ENCODE results near the gene AUTS2.

GRCh38 chr7:70135656-70136055, 537.4 kb downstream of the AUTS2 start:
- TF ChIP-seq CTCF (optimal IDR thresholded peaks at IDR 0.05 in 1 of 3, IDR thresholded peaks at IDR 0.05 in 1 of 3, conservative IDR thresholded peaks at IDR 0.05 in 1 of 3; ENCODE audit: extremely low read depth in 1 of 3, insufficient read depth in 2 of 3, low read length in 3 of 3) = no peak
- TF ChIP-seq EZH2 (IDR thresholded peaks at IDR 0.05; ENCODE audit: low read length) = no peak
